ENCODE data around the gene PSD4. TPM values are rescaled to one million over a fixed set of nuclear protein-coding genes. Genes with fewer than 3 reads are reported as not detected.
A peak's percentile ranks its signal among the peaks of the same experiment; 100 is the strongest.

The PSD4 gene
- total and polyA plus RNA-seq, 2 donors from 2014 or later = 16.2 to 42.0 TPM

- Histone ChIP-seq H3K9me3 (ENCODE audit: control insufficient read depth in 2 of 3, insufficient read depth in 1 of 3, low read length in 3 of 3) (no peaks in the 10 kb centered on the region), H3K4me3 (ENCODE audit: low read length in 3 of 3) (no peak overlapping the region), H3K36me3 (ENCODE audit: control insufficient read depth in 2 of 3, insufficient read depth in 3 of 3, low read length in 3 of 3) (peaks cover 12 to 68% (median 14%) of the 10 kb centered on the region in 3 donors), H3K9ac (ENCODE audit: low read length in 3 of 3) (no peak overlapping the region), H3K27me3 (ENCODE audit: control insufficient read depth, insufficient read depth, low read length) (no peaks in the 10 kb centered on the region), H3K27ac (ENCODE audit: low read depth in 2 of 2, low read length in 2 of 2) (peak overlapping the region in 1 of 2 donors; percentile 24), H3K4me1 (ENCODE audit: control insufficient read depth in 2 of 3, insufficient read depth in 2 of 3, low read depth in 1 of 3, low read length in 3 of 3) (peaks cover 0 to 30% (median 25%) of the 10 kb centered on the region in 3 donors)
- TF ChIP-seq, protein P1, sequence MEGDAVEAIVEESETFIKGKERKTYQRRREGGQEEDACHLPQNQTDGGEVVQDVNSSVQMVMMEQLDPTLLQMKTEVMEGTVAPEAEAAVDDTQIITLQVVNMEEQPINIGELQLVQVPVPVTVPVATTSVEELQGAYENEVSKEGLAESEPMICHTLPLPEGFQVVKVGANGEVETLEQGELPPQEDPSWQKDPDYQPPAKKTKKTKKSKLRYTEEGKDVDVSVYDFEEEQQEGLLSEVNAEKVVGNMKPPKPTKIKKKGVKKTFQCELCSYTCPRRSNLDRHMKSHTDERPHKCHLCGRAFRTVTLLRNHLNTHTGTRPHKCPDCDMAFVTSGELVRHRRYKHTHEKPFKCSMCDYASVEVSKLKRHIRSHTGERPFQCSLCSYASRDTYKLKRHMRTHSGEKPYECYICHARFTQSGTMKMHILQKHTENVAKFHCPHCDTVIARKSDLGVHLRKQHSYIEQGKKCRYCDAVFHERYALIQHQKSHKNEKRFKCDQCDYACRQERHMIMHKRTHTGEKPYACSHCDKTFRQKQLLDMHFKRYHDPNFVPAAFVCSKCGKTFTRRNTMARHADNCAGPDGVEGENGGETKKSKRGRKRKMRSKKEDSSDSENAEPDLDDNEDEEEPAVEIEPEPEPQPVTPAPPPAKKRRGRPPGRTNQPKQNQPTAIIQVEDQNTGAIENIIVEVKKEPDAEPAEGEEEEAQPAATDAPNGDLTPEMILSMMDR (IDR thresholded peaks at IDR 0.05; ENCODE audit: borderline replicate concordance, extremely low read depth, insufficient read depth) = no peak
- peak in 1 of 5 donors; percentile 83 for DNase-seq
- intact Hi-C loops (cut with DNase I) = no loop called here
- no peak for FAIRE-seq
Measured at GRCh38 chr2:113236367-113237159, 62.8 kb downstream of the PSD4 start.

GRCh38 chr2:113237604-113238160, 63.9 kb downstream of the PSD4 start:
- intact Hi-C loops (cut with DNase I) = no loop called here
- no peak for DNase-seq
- Histone ChIP-seq H3K9ac (ENCODE audit: low read length in 3 of 3) (no peak overlapping the region), H3K9me3 (ENCODE audit: control insufficient read depth in 2 of 3, insufficient read depth in 1 of 3, low read length in 3 of 3) (no peaks in the 10 kb centered on the region), H3K27ac (ENCODE audit: low read depth in 2 of 2, low read length in 2 of 2) (peak overlapping the region; percentile 8 to 24), H3K4me3 (ENCODE audit: low read length in 3 of 3) (no peak overlapping the region), H3K27me3 (ENCODE audit: control insufficient read depth, insufficient read depth, low read length) (no peaks in the 10 kb centered on the region), H3K36me3 (ENCODE audit: control insufficient read depth in 2 of 3, insufficient read depth in 3 of 3, low read length in 3 of 3) (peaks cover 16 to 71% (median 20%) of the 10 kb centered on the region in 3 donors), H3K4me1 (ENCODE audit: control insufficient read depth in 2 of 3, insufficient read depth in 2 of 3, low read depth in 1 of 3, low read length in 3 of 3) (peaks cover 0 to 40% (median 29%) of the 10 kb centered on the region in 3 donors)
- TF ChIP-seq, protein P1 (IDR thresholded peaks at IDR 0.05; ENCODE audit: borderline replicate concordance, extremely low read depth, insufficient read depth) = no peak
- FAIRE-seq = no peak

DNA sequence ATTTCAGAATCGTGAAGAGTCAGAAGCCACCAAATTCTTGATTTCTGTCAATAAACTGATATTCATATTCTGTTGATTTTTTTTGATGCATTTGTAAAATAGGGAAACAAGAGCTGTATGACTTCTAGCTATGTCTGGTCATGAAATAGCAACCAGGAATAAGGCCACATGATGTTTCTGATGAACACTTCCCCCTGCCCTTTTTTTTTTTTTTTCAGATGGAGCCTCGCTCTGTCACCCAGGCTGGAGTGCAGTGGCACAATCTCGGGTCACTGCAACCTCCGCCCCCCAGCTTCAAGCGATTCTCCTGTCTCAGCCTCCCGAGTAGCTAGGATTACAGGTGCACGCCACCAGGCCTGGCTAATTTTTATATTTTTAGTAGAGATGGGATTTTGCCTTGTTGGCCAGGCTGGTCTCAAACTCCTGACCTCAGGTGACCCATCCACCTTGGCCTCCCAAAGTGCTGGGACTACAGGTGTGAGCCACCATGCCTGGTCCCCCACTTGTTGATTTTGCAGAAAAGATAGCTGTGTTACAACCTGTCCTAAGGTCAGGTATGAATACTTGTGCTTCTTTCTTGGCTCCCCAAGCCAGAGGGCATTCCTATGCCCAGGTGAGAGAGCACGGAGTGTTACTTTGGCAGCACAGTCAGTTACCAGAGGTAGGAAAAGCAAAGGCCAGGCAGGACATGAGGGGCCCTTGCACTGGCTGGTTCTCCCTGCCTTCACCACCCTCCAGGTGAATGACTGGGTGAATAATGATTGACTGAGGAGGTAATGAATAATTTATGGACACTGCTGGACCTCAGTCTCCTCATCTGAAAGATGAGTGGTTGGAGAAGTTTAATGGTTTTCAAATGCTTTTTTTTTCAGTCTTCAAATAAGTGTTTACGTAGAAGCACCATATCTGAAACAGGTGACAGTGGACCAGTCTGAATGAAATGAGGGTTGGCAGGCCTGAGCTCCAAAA, 65.4 kb downstream of the PSD4 start:
- TF ChIP-seq, protein P1 (IDR thresholded peaks at IDR 0.05; ENCODE audit: borderline replicate concordance, extremely low read depth, insufficient read depth) = no peak
- no peaks in the 10 kb centered on the region for H3K9me3 ChIP-seq (ENCODE audit: control insufficient read depth in 2 of 3, insufficient read depth in 1 of 3, low read length in 3 of 3)
- intact Hi-C loops (cut with DNase I) = no loop called here
- H3K4me1 ChIP-seq (ENCODE audit: control insufficient read depth in 2 of 3, insufficient read depth in 2 of 3, low read depth in 1 of 3, low read length in 3 of 3) = peaks cover 0 to 40% (median 32%) of the 10 kb centered on the region in 3 donors
- H3K36me3 ChIP-seq (ENCODE audit: control insufficient read depth in 2 of 3, insufficient read depth in 3 of 3, low read length in 3 of 3) = peaks cover 16 to 78% (median 31%) of the 10 kb centered on the region in 3 donors
- peak overlapping the region in 2 of 3 donors; percentile 11 to 19 for H3K9ac ChIP-seq (ENCODE audit: low read length in 3 of 3)
- no peaks in the 10 kb centered on the region for H3K27me3 ChIP-seq (ENCODE audit: control insufficient read depth, insufficient read depth, low read length)
- DNase-seq (no peak), FAIRE-seq (no peak)
- peak overlapping the region; percentile 81 to 82 for H3K27ac ChIP-seq (ENCODE audit: low read depth in 2 of 2, low read length in 2 of 2)
- H3K4me3 ChIP-seq (ENCODE audit: low read length in 3 of 3) = no peak overlapping the region

Data from kidney (tissue), 14 donors.